NCI-H69 (cell line): ENCODE data around the gene PEX1.
A peak's percentile ranks its signal among the peaks of the same experiment; 100 is the strongest.
"Not testable (repeated sequence)": the region's sequence is repeated elsewhere in the genome, so short reads cannot be mapped to it uniquely, and the experiment has no call there.

Source experiments
- DNase-seq: peaks from one replicate; lab custom pipeline; 2025; lab: John Stamatoyannopoulos, UW

The PEX1 gene

DNA sequence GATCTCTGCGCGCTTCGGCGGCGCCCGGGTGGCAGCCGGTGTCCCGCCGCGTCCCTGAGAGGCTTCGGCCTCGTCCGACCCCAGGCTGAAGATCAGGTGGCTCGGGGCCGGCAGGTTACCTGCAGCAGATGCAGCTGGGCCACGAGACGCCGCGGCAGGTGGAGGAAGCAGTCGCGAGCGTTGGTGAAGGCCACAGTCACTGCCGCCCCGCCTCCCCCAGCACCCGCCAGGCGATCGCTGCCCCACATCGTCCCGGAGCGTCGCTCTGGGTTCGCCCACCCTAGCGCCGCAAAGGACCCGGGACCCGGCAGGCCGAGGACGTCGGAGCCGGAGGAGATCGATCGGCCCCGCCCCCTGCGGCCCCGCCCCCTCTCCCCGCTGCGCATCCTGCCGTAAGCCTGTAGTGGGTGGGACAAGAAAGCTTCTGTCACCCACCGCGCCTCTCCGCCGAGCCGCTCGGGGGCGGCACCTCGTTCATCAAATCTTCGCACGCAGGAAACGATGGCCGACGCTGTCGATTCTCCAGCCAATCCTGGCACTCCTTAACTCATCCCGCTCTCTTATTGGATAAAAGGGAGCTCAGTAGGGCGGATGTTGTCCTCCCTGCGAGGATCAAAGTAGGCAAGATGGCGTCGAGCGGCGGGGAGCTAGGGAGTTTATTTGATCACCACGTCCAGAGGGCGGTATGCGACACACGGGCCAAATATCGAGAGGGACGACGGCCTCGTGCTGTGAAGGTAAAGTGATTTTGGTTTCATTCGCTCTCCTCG is at the start of gene PEX1, which contains the start of gene RBM48:
TSS of gene PEX1 (minus strand) at position 333 of the 770 bp plus-strand sequence. CDS start at position 248, 85 bp downstream.
TSS of gene RBM48 (plus strand) at position 608 of the 770 bp plus-strand sequence. CDS start at position 627, 19 bp downstream.
- peak; percentile 100 for DNase-seq

DNA sequence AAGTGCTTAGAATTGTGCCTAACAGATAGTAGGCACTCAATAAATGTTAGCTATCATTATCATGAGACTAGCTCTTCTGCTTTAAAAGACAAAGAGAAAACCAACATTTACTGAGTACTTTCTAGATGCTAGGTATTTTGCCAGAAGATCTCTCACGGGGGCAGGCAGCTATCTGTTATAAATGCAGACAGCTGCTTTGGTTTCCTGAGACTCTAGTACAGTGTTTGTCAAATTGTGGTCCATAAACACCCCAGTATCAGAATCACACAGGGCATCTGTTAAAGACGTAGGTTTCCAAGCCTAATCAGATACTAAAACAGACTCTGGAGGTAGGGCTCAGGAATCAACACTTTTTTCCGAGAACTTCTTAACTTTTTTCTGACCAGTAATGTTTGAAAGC is 48.0 kb upstream of the PEX1 start:
- no peak for DNase-seq

DNA sequence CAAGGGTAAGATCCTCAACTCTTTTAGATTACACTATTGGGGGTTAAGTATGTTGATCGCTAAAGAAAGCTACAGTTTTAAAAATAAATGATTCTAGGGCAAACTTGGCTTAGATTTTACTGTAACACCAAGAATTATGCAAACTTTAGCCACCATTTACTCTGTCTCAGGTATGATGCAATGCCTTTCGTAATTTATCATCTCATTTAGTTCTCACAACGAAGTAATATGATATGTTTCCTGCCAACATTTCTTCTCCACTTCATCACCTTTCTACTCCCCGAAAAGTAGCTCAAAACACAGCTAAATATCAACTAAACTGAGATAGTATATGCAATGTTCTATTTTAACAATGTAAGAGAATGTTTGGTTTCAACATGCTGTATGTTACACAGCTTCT is 40.8 kb upstream of the PEX1 start:
- no peak for DNase-seq

DNA sequence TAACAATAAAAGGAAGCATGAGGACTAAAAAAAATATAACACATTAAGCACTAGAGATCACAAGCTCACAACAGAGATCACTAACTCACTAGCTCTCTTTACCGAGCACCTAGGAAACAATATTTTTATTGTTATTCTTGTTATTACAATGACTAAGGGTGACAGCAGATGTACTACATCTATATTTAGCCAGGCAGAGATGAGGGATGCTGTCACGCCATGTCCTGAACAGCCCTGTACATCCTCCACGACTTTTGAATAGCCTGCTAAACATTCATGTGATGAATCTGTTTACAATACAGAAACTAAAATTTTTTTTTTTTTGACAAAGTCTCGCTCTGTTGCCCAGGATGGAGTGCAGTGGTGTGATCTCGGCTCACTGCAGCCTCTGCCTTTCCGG is 39.1 kb upstream of the PEX1 start:
- DNase-seq, result no peak

DNA sequence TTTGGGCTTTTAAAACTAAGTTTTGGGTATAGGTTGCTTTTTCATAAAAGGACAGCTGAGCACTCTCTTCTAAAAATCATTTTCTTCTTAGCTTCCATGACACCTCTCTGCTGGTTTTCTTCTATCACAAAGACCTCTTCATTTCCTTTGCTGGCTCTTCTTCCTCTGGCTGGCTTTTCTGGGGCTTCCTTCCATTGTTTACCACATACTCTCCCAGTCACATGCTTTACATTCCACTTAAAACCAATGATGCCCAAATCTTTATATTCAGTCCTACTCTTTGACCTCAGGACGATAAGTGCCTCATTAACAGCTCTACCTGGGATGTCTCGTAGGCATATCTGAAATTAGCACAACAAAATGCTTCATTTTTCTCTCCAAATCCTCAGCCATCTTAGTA is 35.0 kb upstream of the PEX1 start:
- DNase-seq, result no peak

DNA sequence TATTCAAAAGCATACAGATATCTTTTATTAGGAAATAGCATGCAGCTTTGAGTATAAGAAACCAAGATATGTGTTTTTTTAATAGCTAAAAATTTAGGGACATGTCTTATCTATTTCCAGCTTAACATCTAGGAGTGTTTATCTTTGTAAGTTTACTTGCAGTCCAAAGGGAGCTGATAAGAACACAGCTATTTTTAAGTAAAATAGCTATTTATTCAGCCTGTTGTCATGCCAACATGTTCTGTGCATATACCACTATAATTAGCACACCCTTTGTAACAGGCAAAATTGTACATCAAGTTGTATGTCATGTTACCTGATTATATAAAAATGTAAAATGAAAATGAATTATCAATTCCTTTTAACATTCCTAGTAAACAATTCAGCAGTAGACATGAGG is 32.3 kb upstream of the PEX1 start:
- DNase-seq, result no peak

DNA sequence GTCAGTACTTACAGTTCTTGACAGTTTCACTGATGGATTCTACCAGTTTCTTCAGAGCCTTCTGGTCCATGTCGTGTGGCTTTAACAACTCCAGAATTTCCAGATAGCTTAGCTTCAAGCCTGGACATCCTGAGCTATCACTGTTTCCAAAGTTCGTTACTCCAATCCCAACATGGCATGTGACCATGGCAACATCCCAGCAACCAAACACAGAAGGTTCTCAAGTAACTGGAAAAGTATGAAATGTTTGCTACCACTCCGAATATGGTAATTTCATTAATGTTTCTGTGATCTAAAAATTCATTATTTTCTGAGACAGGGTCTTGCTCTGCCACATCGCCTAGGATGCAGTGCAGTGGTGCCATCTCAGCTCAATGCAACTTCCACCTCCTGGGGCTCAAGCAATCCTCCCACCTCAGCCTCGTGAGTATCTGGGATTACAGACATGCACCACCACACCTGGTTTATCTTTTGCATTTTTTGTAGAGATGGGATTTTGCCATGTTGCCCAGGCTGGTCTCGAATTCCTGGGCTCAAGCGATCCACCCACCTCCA is 29.6 kb upstream of the PEX1 start:
- no peak for DNase-seq

DNA sequence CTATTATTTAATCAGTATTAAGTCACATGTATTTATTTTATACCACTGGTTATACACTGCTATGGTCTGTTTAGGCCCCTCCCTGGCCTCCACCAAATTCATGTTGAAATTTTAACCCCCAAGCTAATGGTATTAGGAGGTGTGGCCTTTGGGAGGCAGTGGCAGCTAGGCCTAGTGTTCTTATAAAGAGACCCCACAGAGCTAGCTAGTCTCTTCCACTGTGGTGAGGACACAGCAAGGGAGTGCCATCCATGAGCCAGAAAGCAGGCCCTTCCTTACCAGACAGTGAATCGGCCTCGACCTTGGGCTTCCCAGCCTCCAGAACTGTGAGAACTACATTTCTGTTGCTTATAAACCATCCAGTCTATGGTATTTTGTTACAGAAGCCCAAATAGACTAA is 28.9 kb upstream of the PEX1 start:
- no peak for DNase-seq

DNA sequence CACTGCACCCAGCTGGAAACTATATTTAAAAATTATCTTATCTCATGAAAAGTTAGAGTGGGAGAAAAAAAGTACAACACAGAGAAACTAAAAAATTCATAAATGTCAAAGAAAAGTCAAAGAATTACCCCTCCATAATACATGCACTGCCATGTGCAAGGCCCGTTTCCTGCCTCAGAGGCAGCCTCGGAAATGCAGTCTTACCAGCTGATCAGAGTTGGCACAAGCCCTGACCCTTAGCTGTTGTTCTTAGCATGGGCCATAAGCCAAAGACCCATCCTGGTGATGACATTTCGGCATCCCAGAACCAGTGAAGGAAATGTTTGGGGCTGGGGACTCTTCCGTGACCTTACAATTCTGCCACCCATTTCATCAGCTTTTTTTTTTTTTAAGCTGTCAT is 21.9 kb upstream of the PEX1 start:
- no peak for DNase-seq

DNA sequence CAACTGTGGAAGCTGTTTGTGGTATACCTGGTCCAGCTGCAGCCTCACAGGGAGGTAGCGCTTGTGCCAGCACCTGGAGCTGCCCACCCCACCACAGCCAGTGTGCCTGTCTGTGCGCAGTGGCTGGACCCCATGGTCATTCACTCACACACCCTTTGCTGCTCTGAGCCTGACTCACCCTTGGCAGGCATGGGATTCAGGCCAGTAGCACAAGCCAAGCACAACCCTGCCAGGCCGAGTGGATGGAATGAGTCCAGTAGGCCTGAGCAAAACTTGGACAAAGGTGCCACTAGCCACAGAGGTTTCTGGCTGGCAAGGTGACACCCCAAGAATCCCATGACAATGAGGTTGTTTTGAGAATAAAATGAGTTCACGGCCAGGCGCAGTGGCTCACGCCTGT is 19.3 kb upstream of the PEX1 start:
- no peak for DNase-seq

DNA sequence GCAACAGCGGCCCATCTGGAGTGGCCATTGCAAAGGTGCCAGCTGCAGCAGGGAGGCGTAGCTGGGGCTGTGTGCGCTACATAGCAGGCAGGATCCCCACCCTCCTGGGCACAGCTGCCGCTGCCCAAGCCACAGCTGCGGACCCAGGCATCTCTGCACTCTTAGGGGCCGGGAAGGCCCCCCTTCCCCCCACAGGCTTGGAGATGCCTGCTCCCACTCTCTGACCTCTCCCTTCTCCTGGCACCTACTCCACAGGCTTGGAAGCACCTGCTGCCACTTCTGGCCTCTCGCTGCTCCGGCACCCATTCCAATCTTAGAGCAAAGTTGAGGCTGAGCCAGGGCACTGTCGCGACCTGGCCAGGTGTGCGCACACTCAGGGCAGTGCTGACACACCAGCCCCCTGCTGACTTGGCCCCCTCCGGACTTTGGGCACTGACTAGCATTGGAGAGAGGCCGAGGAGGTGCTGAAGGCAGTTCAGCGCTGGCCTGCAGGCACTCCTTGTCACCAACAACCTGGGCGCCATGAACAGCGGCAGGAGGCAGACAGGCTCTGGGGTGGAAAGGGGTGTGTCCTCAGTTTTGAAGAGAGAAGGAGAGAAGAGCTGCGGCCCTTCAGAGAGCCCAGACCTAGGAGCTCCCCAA is 18.7 kb upstream of the PEX1 start:
- DNase-seq, result no peak

DNA sequence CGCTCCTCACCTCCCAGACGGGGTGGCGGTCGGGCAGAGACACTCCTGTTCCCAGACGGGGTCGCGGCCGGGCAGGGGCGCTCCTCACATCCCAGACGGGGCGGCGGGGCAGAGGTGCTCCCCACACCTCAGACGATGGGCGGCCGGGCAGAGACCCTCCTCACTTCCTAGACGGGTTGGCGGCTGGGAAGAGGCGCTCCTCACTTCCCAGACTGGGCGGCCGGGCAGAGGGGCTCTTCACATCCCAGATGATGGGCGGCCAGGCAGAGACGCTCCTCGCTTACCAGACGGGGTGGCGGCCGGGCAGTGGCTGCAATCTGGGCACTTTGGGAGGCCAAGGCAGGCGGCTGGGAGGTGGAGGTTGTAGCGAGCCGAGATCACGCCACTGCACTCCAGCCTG is 16.8 kb upstream of the PEX1 start:
- not testable (repeated sequence) for DNase-seq

DNA sequence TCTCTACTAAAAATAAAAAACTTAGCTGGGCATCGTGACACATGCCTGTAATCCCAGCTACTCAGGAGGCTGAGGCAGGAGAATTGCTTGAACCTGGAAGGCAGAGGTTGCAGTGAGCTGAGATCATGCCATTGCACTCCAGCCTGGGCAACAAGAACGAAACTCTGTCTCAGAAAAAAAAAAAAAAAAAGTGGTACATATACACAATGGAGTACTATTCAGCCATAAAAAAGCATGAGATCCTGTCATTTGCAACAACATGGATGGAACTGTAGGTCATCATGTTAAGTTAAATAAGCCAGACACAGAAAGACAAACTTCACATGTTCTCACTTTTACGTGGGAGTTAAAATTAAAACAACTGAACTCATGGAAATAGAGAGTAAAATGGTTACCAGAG is 15.2 kb upstream of the PEX1 start:
- DNase-seq, result not testable (repeated sequence)

DNA sequence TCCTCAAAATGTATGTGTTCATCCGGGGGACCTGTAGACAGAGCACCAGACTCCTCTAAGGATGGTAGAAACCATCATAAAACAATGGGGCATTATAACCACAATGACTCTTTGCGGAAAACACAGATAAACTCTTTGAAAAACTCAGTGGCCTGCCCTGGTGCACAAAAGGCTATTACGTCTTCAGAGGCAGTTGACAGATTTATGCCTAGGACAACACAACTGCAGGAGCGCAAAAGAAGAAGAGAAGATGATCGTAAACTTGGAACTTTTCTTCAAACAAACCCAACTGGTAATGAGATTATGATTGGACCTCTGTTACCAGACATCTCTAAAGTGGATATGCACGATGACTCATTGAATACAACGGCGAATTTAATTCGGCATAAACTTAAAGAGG is 6.3 kb upstream of the PEX1 start:
- no peak for DNase-seq

DNA sequence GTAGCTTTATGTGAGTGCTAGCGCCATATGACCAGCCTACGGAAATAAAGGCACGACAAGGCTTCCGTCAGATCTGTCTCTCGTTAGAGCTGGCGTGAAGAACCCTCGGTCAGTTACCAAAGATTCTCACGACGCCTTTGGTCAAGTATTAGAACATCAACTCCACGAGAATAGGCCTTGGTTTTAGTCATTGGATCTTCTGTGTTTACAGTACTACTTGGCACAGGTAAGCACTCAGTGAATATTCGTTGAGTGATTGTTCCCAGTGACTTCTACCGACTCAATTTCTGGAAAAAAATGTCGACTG is 591 bp upstream of the PEX1 start:
- no peak for DNase-seq

DNA sequence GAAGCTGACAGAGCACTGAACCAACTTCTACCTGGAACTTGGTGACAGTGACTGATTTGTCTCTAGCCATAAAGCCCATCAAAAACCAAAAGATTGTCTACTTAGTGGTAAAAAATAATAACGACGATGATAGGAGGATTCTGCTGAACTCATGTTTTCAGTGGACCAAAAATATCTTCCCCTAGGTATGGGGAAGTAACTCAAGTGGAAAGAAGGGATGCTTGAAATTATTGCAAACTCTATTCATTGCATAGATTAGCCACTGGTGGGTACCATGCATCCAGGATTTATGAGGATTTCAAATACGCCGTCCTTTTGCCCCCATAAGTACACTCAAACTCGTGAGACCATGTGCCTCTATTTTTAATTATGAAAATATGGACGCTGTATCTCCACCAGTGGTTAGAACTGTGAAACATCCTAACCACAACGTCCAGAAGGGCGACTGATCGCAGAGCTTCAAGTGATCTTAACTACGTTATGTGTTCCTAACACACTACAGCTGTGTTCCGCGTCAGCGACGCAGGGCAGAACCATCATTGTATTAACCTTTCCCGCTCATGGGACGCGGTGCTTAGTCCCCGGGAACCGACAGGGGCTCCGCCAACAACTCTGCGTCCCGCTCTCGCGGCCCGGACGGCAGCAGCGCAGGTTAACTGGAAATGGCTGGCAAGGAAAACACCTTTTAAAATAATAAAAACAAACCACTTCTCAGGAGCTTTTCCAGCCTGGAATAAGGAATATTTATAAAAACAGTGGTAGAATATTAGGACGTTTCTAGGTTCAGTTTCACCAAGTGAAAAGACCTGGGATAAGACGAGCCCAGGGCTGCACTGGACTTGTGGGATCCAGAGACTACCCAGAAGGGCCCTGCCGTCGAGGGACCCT is 776 bp downstream of the PEX1 start:
- DNase-seq, result peak; percentile 75

DNA sequence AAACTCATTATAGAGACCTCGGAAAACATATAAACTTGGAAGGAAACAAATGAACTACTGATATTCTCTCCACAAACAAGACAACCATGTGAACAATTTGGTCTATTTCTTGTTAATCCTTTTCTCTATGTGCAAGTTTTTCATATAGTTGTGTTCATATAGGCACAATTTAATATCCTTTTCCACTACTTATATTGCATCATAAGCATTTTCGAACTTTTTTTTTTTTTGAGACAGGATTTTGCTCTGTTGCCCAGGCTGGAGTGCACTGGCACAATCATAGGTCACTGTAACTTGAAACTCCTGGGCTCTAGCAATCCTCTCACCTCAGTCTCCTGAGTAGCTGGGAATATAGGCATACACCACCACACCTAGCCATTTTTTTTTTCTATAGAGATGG is 5.2 kb downstream of the PEX1 start:
- no peak for DNase-seq

DNA sequence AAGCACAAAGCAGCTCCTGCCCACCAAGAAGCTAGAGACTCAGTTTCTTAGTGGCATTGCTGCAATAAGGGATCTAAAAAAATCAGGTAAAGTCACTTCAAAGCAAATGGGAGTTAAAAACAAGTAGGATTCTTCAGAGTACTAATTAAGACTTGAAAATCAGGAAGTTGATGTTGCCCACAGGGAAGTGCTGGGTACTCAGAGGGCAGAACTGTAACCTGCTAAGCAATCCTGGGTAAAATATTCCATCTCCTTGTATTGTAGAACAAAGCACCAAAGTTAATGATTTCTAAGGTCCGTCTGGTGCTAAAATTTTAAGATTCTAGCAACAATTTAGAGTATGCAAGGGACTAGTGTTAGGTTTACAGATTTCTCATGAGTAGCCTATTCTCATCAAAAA is 8.3 kb downstream of the PEX1 start:
- DNase-seq, result no peak

DNA sequence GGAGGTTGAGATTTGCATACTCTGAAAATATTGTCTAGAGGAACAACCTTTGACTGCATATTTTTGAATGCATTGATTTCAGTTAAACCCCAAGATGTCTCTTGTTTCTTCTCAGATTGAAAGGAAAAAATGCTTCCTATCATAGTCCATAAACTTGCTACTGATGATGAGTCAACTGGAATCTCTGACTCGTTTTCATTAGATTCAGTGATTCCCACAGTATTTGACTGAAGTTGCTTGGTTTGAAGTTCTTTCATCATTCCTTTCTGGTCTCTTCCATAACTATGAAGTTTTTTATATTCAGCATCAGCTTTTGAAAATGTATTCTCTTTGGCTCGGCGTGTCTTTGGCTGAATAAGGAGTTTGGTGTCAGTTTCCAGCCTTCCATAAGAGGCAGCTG is 10.7 kb downstream of the PEX1 start:
- DNase-seq, result no peak

DNA sequence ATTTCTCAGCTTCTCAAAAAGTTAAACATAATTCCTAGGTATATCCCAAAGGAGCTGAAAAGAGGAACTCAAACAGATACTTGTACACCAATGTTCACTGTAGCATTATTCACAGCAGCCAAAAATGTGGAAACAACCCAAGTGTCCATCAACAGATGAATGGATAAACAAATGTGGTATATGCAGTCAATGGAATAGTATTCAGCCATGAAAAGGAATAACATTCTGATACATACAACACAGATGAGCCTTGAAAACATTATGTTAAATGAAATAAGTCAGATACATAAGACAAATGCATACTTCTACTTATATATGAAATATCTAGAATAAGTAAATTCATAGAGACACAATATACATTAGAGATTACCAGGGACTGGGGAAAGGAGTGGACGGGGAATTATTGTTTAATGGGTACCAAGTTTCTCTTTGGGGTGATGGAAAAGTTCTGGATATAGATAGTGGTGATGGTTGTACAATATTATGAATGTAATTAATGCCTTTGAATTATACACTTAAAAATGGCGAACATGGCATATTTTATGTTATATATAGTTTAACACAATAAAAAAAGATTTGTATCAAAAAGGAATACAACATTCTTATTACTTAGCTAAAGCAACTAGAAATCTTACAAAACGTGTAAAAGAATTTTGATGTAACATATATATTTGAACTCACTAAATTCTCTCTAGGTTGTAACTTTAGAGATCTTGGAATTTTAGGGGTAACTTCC is 15.0 kb downstream of the PEX1 start:
- DNase-seq, result no peak

DNA sequence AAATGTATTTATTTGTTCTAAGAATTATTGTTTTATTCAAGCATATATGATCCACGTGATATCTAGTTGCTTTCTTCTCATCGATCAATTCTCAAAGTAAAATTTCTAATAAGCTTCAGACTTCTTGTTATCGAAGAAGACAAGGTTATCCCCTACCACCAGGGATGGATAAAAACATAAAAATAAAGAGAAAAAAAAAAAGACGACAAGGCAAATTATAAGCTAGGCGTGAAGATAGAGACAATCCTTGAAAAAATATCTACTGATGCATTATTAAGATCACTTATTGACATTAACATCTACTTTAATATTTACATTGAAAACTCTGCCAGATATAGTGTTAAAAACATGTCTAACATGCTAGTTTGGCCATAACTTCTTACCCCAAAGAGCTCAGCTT is 19.4 kb downstream of the PEX1 start:
- no peak for DNase-seq

DNA sequence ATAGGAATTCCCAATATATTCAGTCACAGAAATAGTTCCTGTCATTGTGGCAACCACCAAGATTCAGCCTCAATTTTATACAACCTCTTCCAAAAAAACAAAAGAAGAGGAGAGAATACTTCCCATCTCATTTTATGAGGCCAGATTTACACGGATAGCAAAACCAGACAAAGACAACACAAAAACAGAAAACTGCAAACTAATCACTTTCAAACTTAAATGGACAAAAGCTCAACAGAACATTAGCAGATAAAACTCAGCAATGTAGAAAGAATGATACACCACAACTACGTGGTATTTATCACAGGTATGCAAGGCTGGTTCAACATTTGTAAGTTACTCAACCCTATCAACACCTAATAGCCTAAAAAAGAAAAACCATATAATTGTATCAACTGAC is 22.0 kb downstream of the PEX1 start:
- DNase-seq, result no peak
